SKM-1 treated with dmso at 0.1 percent for 144 hours (cell line): ENCODE data around the gene FBXO31.
"Not testable (repeated sequence)": the region's sequence is repeated elsewhere in the genome, so short reads cannot be mapped to it uniquely, and the experiment has no call there.

ENCODE experiments used
- DNase-seq: peaks from one replicate; lab custom pipeline; 2025; ENCODE audit not compliant: unreplicated experiment; lab: John Stamatoyannopoulos, UW

Gene FBXO31

DNA sequence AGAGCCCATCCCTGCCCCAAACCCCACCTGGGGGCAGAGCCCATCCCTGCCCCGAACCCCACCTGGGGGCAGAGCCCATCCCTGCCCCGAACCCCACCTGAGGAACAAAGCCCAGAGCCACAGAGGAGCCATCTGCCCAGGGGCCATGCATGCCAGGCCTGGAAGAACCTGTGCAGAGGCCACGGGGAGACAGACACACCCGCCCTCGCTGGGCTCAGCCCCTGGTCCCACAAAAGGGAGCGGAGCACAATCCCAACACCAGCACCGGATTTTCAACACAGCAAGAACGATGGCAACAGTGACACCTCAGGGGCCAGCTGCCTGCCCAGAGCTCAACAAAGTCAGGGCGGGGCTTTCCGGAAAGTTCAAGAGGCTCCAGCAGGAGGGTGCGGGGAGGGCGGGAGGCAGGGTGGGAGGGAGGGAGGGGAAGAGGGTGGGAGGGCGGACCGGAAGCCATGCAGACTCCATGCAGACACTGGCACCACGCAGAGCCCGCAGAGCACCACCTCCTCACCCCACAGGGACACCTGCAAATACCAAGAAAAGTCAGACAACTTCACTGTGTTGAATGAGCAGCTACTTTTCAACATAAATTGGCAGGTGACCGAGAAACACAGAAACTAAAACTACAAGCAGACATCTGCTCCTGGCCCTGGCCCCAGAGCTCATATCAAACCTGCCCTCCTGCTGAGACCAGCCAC lies 38.5 kb downstream of the FBXO31 start:
- no peak for DNase-seq

- no peak for DNase-seq
Measured at GRCh38 chr16:87344165-87344930, 39.2 kb downstream of the FBXO31 start.

GRCh38 chr16:87343753-87344050 lies 39.9 kb downstream of the FBXO31 start:
- no peak for DNase-seq

GRCh38 chr16:87342978-87343752 lies 40.4 kb downstream of the FBXO31 start:
- no peak for DNase-seq

- no peak for DNase-seq
Measured at GRCh38 chr16:87342504-87342903, 41.1 kb downstream of the FBXO31 start.

DNA sequence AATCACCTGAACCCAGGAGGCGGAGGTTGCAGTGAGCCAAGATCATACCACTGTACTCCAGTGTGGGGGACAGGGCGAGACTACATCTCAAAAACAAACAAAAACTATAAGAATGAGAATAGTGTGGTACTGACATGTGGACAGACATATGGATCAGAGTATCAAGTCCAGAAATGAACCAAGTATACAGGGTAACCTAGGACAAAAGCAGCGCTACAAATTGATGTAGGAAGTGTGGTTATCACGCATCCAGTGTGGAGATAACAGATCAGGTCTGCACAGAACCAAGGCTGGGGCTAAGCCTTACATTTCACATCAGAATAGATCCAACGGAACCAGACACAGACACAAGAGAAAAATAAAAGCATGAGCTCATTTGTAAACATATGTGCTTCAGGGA lies 43.4 kb downstream of the FBXO31 start:
- no peak for DNase-seq

- DNase-seq, result not testable (repeated sequence)
Measured at GRCh38 chr16:87339724-87340105, 43.9 kb downstream of the FBXO31 start.

DNA sequence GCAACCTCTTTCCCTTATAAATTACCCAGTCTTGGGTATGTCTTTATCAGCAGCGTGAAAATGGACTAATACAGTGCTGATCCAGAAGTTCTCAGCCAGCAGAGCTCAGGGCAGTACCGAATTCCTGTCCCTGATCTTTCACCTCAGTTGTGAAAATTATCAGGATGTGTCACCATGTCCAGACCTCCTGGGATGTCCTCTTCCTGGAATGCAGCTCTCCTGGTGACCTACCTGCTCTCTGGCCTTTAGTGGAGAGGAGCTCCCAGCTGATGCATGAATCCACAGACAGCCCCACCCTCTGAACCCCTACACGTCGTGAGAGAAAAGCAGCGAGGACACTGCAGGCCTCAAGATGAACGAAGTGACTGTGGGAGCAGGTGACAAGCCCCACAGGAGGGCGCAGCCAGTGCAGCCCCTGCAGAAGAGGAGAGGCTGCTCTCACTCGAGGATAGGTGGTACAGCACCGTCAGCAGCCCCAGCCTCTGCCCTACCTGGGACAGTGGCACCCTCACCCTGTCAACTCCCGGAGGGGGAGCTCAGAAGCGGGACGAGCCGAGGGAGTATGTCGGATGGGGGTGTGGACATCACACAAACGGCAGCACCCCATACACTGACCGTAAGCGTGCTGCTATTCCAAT lies 44.4 kb downstream of the FBXO31 start:
- DNase-seq, result no peak

GRCh38 chr16:87338155-87338765 lies 45.3 kb downstream of the FBXO31 start:
- DNase-seq, result no peak

DNA sequence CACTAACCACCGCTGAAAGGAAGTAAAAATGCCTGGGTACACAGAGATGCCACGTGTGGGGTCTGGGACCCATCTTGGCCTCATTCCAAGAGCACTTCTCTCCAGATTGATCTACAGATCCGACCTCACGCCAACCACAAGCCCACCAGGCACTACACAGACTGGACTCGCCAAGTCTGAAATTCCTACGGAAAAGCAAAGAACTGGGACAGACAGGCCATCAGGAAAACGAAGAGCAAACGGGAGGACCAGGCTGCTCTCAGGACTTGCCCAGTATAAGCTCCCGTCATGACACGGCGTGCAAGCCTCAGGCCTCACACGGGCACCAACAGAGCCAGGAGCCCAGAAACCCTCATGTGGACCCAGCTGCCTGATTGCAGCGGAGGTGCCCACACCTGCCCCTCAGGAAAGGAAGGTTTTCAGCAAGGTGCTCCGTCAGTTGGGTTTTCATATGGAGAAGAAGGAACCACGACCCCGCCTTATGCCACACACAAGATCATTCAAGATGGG lies 46.3 kb downstream of the FBXO31 start:
- DNase-seq, result no peak

GRCh38 chr16:87336434-87337240 lies 46.9 kb downstream of the FBXO31 start:
- no peak for DNase-seq

DNA sequence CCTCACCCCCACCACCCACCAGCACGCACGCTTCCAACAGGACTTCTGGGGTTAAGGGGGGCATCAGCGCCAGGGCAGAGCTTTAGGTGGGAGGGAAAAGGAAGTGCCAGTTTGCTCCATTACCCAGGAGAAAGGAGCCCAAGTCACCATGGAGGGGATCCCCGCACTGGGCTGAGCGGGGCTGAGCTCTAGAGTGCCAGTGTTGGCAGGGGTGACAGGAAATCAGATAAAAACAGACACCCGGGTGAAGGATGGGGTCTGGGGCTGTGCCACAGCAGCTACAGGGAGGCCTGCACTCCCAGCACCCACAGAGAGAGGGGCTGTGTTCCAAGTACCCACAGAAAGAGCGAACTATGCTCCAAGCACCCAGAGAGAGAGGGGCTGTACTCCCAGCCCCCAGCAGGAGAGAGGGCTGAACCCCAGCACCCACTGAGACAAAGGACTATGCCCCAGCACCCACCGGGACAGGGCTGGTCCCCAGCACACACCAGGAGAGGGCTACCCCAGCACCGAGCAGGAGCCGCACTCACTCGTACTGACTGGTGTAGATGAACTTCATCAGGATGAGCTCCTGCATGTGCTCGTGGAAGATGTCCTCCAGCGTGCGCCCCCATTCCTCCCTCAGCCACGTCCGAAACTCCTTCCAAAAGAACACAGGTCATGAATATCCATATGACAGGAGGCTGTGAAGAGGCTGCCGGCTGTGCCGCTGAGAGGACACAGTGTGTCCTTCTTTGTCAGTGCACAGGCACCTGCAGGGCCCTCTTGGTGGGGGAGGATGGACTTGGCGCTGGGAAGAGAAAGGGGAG lies 47.7 kb downstream of the FBXO31 start:
- DNase-seq, result no peak

DNA sequence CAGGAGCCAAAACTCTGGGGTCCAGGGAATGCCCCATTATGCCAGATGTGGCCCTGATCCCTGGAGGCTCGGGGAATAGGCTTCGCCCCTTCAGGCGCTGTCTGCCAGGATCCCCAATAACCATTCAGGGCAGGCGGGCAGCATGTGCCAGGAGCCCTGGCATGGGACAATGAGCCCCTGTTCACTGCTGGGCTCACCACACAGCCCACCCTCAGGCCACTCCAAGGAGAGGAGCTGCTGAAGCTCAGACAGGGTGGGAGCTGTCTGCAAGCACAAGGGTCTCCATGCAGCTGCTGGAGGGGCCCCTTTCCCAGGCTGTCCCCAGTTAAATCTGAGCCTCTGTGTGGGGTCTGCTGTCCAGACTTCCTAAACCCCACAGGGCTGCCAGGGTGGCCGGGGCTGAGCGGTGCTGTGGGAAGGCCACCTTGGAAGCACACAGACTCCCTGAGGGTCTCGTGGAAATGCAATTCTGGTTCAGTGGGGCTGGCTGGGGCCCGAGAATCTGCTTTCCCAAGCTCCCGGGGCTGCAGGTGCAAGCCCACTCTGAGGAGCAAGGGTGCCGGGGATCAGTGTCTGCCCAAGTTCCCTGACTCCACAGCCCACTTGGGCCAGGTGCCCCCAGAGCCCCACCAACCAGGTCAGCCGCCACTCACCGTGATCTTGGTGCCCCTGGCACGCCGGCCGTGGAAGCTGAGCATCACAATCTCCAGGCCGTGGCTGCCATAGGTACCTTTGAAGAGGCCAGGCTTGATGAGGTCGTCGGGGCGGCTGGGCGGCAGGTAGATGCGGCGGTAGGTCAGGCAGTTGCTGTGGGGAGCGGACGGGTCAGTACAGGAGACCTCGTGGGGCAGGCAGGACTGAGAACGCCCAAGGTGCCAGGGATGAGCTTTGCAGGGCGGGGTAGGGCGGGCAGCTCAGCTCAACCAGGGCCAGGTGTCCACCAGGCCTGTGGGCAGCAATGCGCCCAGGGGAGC lies 48.6 kb downstream of the FBXO31 start:
- DNase-seq, result no peak

- no peak for DNase-seq
Measured at GRCh38 chr16:87333581-87334331, 49.8 kb downstream of the FBXO31 start.

GRCh38 chr16:87333101-87333500 lies 50.5 kb downstream of the FBXO31 start:
- no peak for DNase-seq

DNA sequence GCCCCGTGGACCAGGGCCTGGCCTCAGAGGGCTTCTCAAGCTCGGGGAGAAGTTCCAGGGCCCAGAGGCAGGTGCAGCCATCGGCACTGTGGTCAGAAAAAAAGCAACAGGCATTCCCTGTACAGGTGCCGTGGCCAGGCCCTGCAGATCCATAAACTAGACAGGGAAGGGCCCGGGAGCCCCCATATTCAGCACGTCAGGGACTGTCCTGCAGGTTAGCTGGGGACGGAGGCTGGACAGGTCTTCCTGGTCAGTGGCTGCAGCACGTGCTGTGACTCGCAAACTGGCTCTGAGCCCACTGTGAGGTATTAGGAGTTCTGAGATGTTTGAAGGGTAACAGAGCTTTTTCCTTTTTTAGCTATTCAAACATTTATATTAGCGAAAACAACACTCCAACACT lies 51.4 kb downstream of the FBXO31 start:
- no peak for DNase-seq

- DNase-seq, result no peak
Measured at GRCh38 chr16:87331241-87331801, 52.3 kb downstream of the FBXO31 start.
